ENCODE measurements around the gene HPCAL1.
A peak's percentile ranks its signal among the peaks of the same experiment; 100 is the strongest.
"Not testable (repeated sequence)": the region's sequence is repeated elsewhere in the genome, so short reads cannot be mapped to it uniquely, and the experiment has no call there.

The HPCAL1 gene

GRCh38 chr2:10442469-10443126, 139.9 kb downstream of the HPCAL1 start:
- not testable (repeated sequence) for DNase-seq (ENCODE audit: low spot score)

GRCh38 chr2:10444463-10444862, 141.8 kb downstream of the HPCAL1 start:
- no peak for DNase-seq (ENCODE audit: low spot score)

- DNase-seq (ENCODE audit: low spot score) = no peak
Measured at GRCh38 chr2:10446631-10447030, 143.9 kb downstream of the HPCAL1 start.

- no peak for DNase-seq (ENCODE audit: low spot score)
Measured at GRCh38 chr2:10447300-10447894, 144.7 kb downstream of the HPCAL1 start.

- no peak for DNase-seq (ENCODE audit: low spot score)
Measured at GRCh38 chr2:10447895-10448575, 145.3 kb downstream of the HPCAL1 start, which contains the start of gene ODC1. ODC1 (minus strand) TSS chr2:10448327; CDS start chr2:10445032, 3,295 bp downstream.

GRCh38 chr2:10448576-10449485, 146.1 kb downstream of the HPCAL1 start:
- DNase-seq (ENCODE audit: low spot score) = peak; percentile 91

GRCh38 chr2:10449486-10449831, 146.8 kb downstream of the HPCAL1 start:
- DNase-seq (ENCODE audit: low spot score) = no peak

- no peak for DNase-seq (ENCODE audit: low spot score)
Measured at GRCh38 chr2:10449838-10450691, 147.4 kb downstream of the HPCAL1 start.

- no peak for DNase-seq (ENCODE audit: low spot score)
Measured at GRCh38 chr2:10451819-10452218, 149.1 kb downstream of the HPCAL1 start.

- DNase-seq (ENCODE audit: low spot score) = peak; percentile 52
Measured at GRCh38 chr2:10452312-10452711, 149.6 kb downstream of the HPCAL1 start.

GRCh38 chr2:10452956-10453904, 150.5 kb downstream of the HPCAL1 start:
- no peak for DNase-seq (ENCODE audit: low spot score)

GRCh38 chr2:10453905-10454298, 151.2 kb downstream of the HPCAL1 start:
- DNase-seq (ENCODE audit: low spot score) = no peak

- DNase-seq (ENCODE audit: low spot score) = no peak
Measured at GRCh38 chr2:10454505-10454904, 151.8 kb downstream of the HPCAL1 start.

- not testable (repeated sequence) for DNase-seq (ENCODE audit: low spot score)
Measured at GRCh38 chr2:10457195-10457594, 154.5 kb downstream of the HPCAL1 start.

- no peak for DNase-seq (ENCODE audit: low spot score)
Measured at GRCh38 chr2:10457846-10458598, 155.3 kb downstream of the HPCAL1 start.

- no peak for DNase-seq (ENCODE audit: low spot score)
Measured at GRCh38 chr2:10460366-10460796, 157.7 kb downstream of the HPCAL1 start.

- no peak for DNase-seq (ENCODE audit: low spot score)
Measured at GRCh38 chr2:10462178-10463083, 159.7 kb downstream of the HPCAL1 start.

GRCh38 chr2:10465910-10466309, 163.2 kb downstream of the HPCAL1 start:
- no peak for DNase-seq (ENCODE audit: low spot score)

Measured in kidney capillary endothelial cell (primary cell).